OCI-LY3 (cell line): Measurements from ENCODE around the gene PLEKHA4.

Experiments
- H2AFZ ChIP-seq: fragments of 200-600, 300-600 bp; shearing (Covaris generic); 2 replicates; pipeline ENCODE4 v1.6.0; 2014; ENCODE audit warnings: antibody characterized with exemption, low read depth, low read length
- H3K27ac ChIP-seq: fragments of 200-600, 300-600 bp; sonication (generic); 2 replicates; pipeline ENCODE4 v1.5.1; 2014; ENCODE audit warnings: mild to moderate bottlenecking, low read length, moderate library complexity, mixed read lengths
- H3K27me3 ChIP-seq: fragments of 200-600, 300-600 bp; sonication (generic); 2 replicates; pipeline ENCODE4 v1.6.1; 2014; ENCODE audit warnings: low read depth, low read length, mixed read lengths
- H3K36me3 ChIP-seq: fragments of 200-600, 300-600 bp; sonication (generic); replicated peaks from 2 replicates; pipeline ENCODE3; 2014; ENCODE audit warnings: low read depth, low read length, mixed read lengths
- H3K4me1 ChIP-seq: fragments of 300-600, 200-600 bp; sonication (generic); 2 replicates; pipeline ENCODE4 v1.6.1; 2014; ENCODE audit warnings: low read length, mixed read lengths
- H3K4me2 ChIP-seq: fragments of 200-600, 300-600 bp; sonication (generic); 2 replicates; pipeline ENCODE4 v1.6.1; 2014; ENCODE audit warnings: low read length, mixed read lengths
- H3K4me3 ChIP-seq: fragments of 300-600, 200-600 bp; sonication (generic); 2 replicates; pipeline ENCODE4 v1.5.1; 2014; ENCODE audit warnings: antibody characterized with exemption, mild to moderate bottlenecking, low read length, moderate library complexity
- H3K79me2 ChIP-seq: fragments of 300-600, 200-600 bp; shearing (Covaris generic); 2 replicates; pipeline ENCODE4 v1.6.1; 2014; ENCODE audit warnings: mild to moderate bottlenecking, low read length, mixed read lengths
- H3K9ac ChIP-seq: fragments of 300-600, 200-600 bp; shearing (Covaris generic); 2 replicates; pipeline ENCODE4 v1.6.0; 2014; ENCODE audit warnings: mild to moderate bottlenecking, low read length, moderate library complexity
- H3K9me3 ChIP-seq: fragments of 200-600, 300-600 bp; shearing (Covaris generic); 2 replicates; pipeline ENCODE4 v1.6.1; 2014; ENCODE audit warnings: low read length, mixed read lengths; ENCODE audit not compliant: insufficient read depth
- H4K20me1 ChIP-seq: fragments of 200-600, 300-600 bp; sonication (generic); 2 replicates; pipeline ENCODE4 v1.6.1; 2016; ENCODE audit warnings: low read length, mixed read lengths; ENCODE audit not compliant: insufficient read depth
- CTCF ChIP-seq: fragments of 200-600, 300-600 bp; sonication (generic); IDR thresholded peaks from 2 replicates; pipeline ENCODE4 v1.5.1; 2014; ENCODE audit warnings: antibody characterized with exemption, low read length, low read depth
- EZH2phosphoT487 ChIP-seq: fragments of 200-600 bp; shearing (Covaris generic); IDR thresholded peaks from 2 replicates; pipeline ENCODE4 v1.6.1; 2018; ENCODE audit warnings: antibody characterized with exemption, mixed run types, low read depth

PLEKHA4 gene

GRCh38 chr19:48807590-48808308, 60.7 kb downstream of the PLEKHA4 start:
- Histone ChIP-seq H4K20me1 (no peaks in the 10 kb centered on the region), H2AFZ (no peak overlapping the region), H3K4me1 (peaks cover 17% of the 10 kb centered on the region), H3K79me2 (peaks cover 24% of the 10 kb centered on the region), H3K9me3 (no peaks in the 10 kb centered on the region), H3K4me2 (no peak overlapping the region), H3K4me3 (no peak overlapping the region), H3K9ac (no peak overlapping the region), H3K27me3 (no peaks in the 10 kb centered on the region), H3K36me3 (peaks cover 7% of the 10 kb centered on the region), H3K27ac (no peak overlapping the region)
- TF ChIP-seq CTCF (peak; percentile 28; the same call in 1 of the 2 replicates), EZH2phosphoT487 (no peak)

GRCh38 chr19:48806818-48807589, 61.4 kb downstream of the PLEKHA4 start:
- Histone ChIP-seq H3K4me3 (no peak overlapping the region), H3K27me3 (no peaks in the 10 kb centered on the region), H3K79me2 (peaks cover 24% of the 10 kb centered on the region), H3K4me1 (peaks cover 12% of the 10 kb centered on the region), H4K20me1 (no peaks in the 10 kb centered on the region), H3K36me3 (peaks cover 7% of the 10 kb centered on the region), H3K4me2 (no peak overlapping the region), H2AFZ (no peak overlapping the region), H3K9ac (no peak overlapping the region), H3K9me3 (no peaks in the 10 kb centered on the region), H3K27ac (no peak overlapping the region)
- TF ChIP-seq EZH2phosphoT487 (no peak), CTCF (no peak)

GRCh38 chr19:48806518-48806817, 61.9 kb downstream of the PLEKHA4 start:
- Histone ChIP-seq H3K79me2 (peaks cover 24% of the 10 kb centered on the region), H3K4me2 (no peak overlapping the region), H3K4me1 (peaks cover 10% of the 10 kb centered on the region)

More at GRCh38 chr19:48806518-48806817, 61.9 kb downstream of the PLEKHA4 start:
- no peak overlapping the region for H3K27ac ChIP-seq
- no peaks in the 10 kb centered on the region for H3K27me3 ChIP-seq
- H4K20me1 ChIP-seq: no peaks in the 10 kb centered on the region
- no peak for TF ChIP-seq EZH2phosphoT487
- no peak for TF ChIP-seq CTCF
- H2AFZ ChIP-seq: no peak overlapping the region
- H3K36me3 ChIP-seq: peaks cover 7% of the 10 kb centered on the region
- no peak overlapping the region for H3K4me3 ChIP-seq
- H3K9me3 ChIP-seq: no peaks in the 10 kb centered on the region
- no peak overlapping the region for H3K9ac ChIP-seq
